IPS-18c (cell line): Measurements from ENCODE around the gene KLF1.
"Not testable (repeated sequence)": the region's sequence is repeated elsewhere in the genome, so short reads cannot be mapped to it uniquely, and the experiment has no call there.

Experiments
- H3K4me3 ChIP-seq: 2 replicates; pipeline ENCODE4 v1.7.0; 2013; ENCODE audit warnings: low read depth, mild to moderate bottlenecking, low read length, moderate library complexity; ENCODE audit not compliant: insufficient read depth
- H3K9me3 ChIP-seq: one replicate; pipeline ENCODE4 v1.6.1; 2013; ENCODE audit warnings: mild to moderate bottlenecking, low read length, moderate library complexity; ENCODE audit not compliant: control insufficient read depth, insufficient read depth

The KLF1 gene

GRCh38 chr19:12847159-12848139 is 39.6 kb downstream of the KLF1 start:
- Histone ChIP-seq H3K9me3 (no peaks in the 10 kb centered on the region), H3K4me3 (peak overlapping the region; percentile 28; the same call in 1 of the 2 replicates)

GRCh38 chr19:12846613-12847012 is 40.4 kb downstream of the KLF1 start:
- H3K4me3 ChIP-seq, H3K9me3 ChIP-seq: not testable (repeated sequence)

- Histone ChIP-seq H3K4me3 (no peak overlapping the region), H3K9me3 (no peaks in the 10 kb centered on the region)
These were observed 42.8 kb downstream of the KLF1 start for GRCh38 chr19:12843999-12844732.

GRCh38 chr19:12843328-12843727 is 43.7 kb downstream of the KLF1 start:
- Histone ChIP-seq H3K9me3 (no peaks in the 10 kb centered on the region), H3K4me3 (no peak overlapping the region)

GRCh38 chr19:12842511-12842910 is 44.5 kb downstream of the KLF1 start:
- Histone ChIP-seq H3K9me3 (no peaks in the 10 kb centered on the region), H3K4me3 (no peak overlapping the region)

GRCh38 chr19:12841094-12841493 is 45.9 kb downstream of the KLF1 start:
- Histone ChIP-seq H3K9me3 (peaks cover 4% of the 10 kb centered on the region), H3K4me3 (peak overlapping the region; percentile 42)

- H3K9me3 ChIP-seq, result peaks cover 4% of the 10 kb centered on the region
- H3K4me3 ChIP-seq, result peak overlapping the region; percentile 42
These were observed 46.6 kb downstream of the KLF1 start for GRCh38 chr19:12840091-12841079.

GRCh38 chr19:12838886-12839756 is 47.9 kb downstream of the KLF1 start:
- Histone ChIP-seq H3K4me3 (peak overlapping the region; percentile 62), H3K9me3 (peaks cover 4% of the 10 kb centered on the region)

GRCh38 chr19:12838182-12838885 is 48.7 kb downstream of the KLF1 start, which contains the start of gene MAST1:
Gene MAST1, plus strand, starts transcription at chr19:12838515. Its CDS starts 58 bp downstream, at chr19:12838573.
- H3K9me3 ChIP-seq, result peaks cover 4% of the 10 kb centered on the region
- peak within 1 kb of the TSS; percentile 62 for H3K4me3 ChIP-seq

GRCh38 chr19:12837225-12837624 is 49.8 kb downstream of the KLF1 start:
- no peak overlapping the region for H3K4me3 ChIP-seq
- peaks cover 4% of the 10 kb centered on the region for H3K9me3 ChIP-seq

GRCh38 chr19:12836529-12836863 is 50.5 kb downstream of the KLF1 start:
- Histone ChIP-seq H3K9me3 (peaks cover 4% of the 10 kb centered on the region), H3K4me3 (no peak overlapping the region)

- Histone ChIP-seq H3K4me3 (peak overlapping the region; percentile 71; the same call in 1 of the 2 replicates), H3K9me3 (peaks cover 4% of the 10 kb centered on the region)
These were observed 51.8 kb downstream of the KLF1 start for GRCh38 chr19:12834976-12835757.

- peaks cover 4% of the 10 kb centered on the region for H3K9me3 ChIP-seq
- H3K4me3 ChIP-seq, result peak within 1 kb of the TSS; percentile 71
These were observed 52.4 kb downstream of the KLF1 start, which contains the start of gene RTBDN for GRCh38 chr19:12834566-12834943. Gene RTBDN, minus strand, starts transcription at chr19:12834579. Its CDS starts 4,600 bp downstream, at chr19:12829979.
